Measurements from ENCODE around the gene SPRTN. TPM values are rescaled to one million over a fixed set of nuclear protein-coding genes. Genes with fewer than 3 reads are reported as not detected.

The SPRTN gene
- total RNA-seq, 1 experiment from 2014 or later: 17.4 TPM

- Histone ChIP-seq H3K9ac (ENCODE audit: low read length) (no peak overlapping the region), H3K79me2 (ENCODE audit: low read length) (no peaks in the 10 kb centered on the region), H3K4me2 (ENCODE audit: low read depth, low read length, poor library complexity, severe bottlenecking) (no peak overlapping the region), H3K9me3 (ENCODE audit: low read length) (no peaks in the 10 kb centered on the region; the same call in 1 of the 2 replicates), H3K27ac (ENCODE audit: low read length) (no peak overlapping the region), H3K4me3 (ENCODE audit: low read length) (no peak overlapping the region), H3K4me1 (ENCODE audit: low read length) (no peaks in the 10 kb centered on the region), H3K27me3 (ENCODE audit: low read length) (no peaks in the 10 kb centered on the region), H2AFZ (ENCODE audit: low read length) (no peak overlapping the region), H3K36me3 (ENCODE audit: insufficient read depth, low read length) (no peaks in the 10 kb centered on the region), H3K9me2 (replicated peaks; ENCODE audit: insufficient read depth, low read length) (no peaks in the 10 kb centered on the region), H4K20me1 (ENCODE audit: insufficient read depth, low read depth, low read length) (no peaks in the 10 kb centered on the region)
- peak; percentile 89 for DNase-seq
These were observed 22.2 kb upstream of the SPRTN start for GRCh38 chr1:231315887-231316286.

- no peak overlapping the region for H3K9ac ChIP-seq (ENCODE audit: low read length)
- H3K36me3 ChIP-seq (ENCODE audit: insufficient read depth, low read length): no peaks in the 10 kb centered on the region
- no peaks in the 10 kb centered on the region for H3K27me3 ChIP-seq (ENCODE audit: low read length)
- no peak for DNase-seq
- H3K4me1 ChIP-seq (ENCODE audit: low read length): no peaks in the 10 kb centered on the region
- H2AFZ ChIP-seq (ENCODE audit: low read length): no peak overlapping the region
- no peak overlapping the region for H3K4me2 ChIP-seq (ENCODE audit: low read depth, low read length, poor library complexity, severe bottlenecking)
- H3K27ac ChIP-seq (ENCODE audit: low read length): no peak overlapping the region
- H3K9me2 ChIP-seq (replicated peaks; ENCODE audit: insufficient read depth, low read length): no peaks in the 10 kb centered on the region
- no peaks in the 10 kb centered on the region for H3K79me2 ChIP-seq (ENCODE audit: low read length)
- no peaks in the 10 kb centered on the region; the same call in 1 of the 2 replicates for H3K9me3 ChIP-seq (ENCODE audit: low read length)
- no peaks in the 10 kb centered on the region for H4K20me1 ChIP-seq (ENCODE audit: insufficient read depth, low read depth, low read length)
- H3K4me3 ChIP-seq (ENCODE audit: low read length): no peak overlapping the region
These were observed 20.6 kb upstream of the SPRTN start for GRCh38 chr1:231317306-231318014.

GRCh38 chr1:231318015-231318355, 20.1 kb upstream of the SPRTN start:
- Histone ChIP-seq H2AFZ (ENCODE audit: low read length) (no peak overlapping the region), H3K27me3 (ENCODE audit: low read length) (no peaks in the 10 kb centered on the region), H3K27ac (ENCODE audit: low read length) (no peak overlapping the region), H3K79me2 (ENCODE audit: low read length) (no peaks in the 10 kb centered on the region), H3K4me2 (ENCODE audit: low read depth, low read length, poor library complexity, severe bottlenecking) (no peak overlapping the region), H3K9me3 (ENCODE audit: low read length) (no peaks in the 10 kb centered on the region; the same call in 1 of the 2 replicates), H3K36me3 (ENCODE audit: insufficient read depth, low read length) (no peaks in the 10 kb centered on the region), H3K4me3 (ENCODE audit: low read length) (no peak overlapping the region), H3K9ac (ENCODE audit: low read length) (no peak overlapping the region), H3K4me1 (ENCODE audit: low read length) (no peaks in the 10 kb centered on the region), H3K9me2 (replicated peaks; ENCODE audit: insufficient read depth, low read length) (no peaks in the 10 kb centered on the region), H4K20me1 (ENCODE audit: insufficient read depth, low read depth, low read length) (no peaks in the 10 kb centered on the region)
- DNase-seq: no peak

GRCh38 chr1:231318568-231318967, 19.5 kb upstream of the SPRTN start:
- DNase-seq: no peak
- no peak overlapping the region for H3K27ac ChIP-seq (ENCODE audit: low read length)
- H4K20me1 ChIP-seq (ENCODE audit: insufficient read depth, low read depth, low read length): no peaks in the 10 kb centered on the region
- H2AFZ ChIP-seq (ENCODE audit: low read length): no peak overlapping the region
- H3K4me1 ChIP-seq (ENCODE audit: low read length): no peaks in the 10 kb centered on the region
- no peaks in the 10 kb centered on the region for H3K36me3 ChIP-seq (ENCODE audit: insufficient read depth, low read length)
- H3K9me2 ChIP-seq (replicated peaks; ENCODE audit: insufficient read depth, low read length): no peaks in the 10 kb centered on the region
- H3K27me3 ChIP-seq (ENCODE audit: low read length): no peaks in the 10 kb centered on the region
- no peak overlapping the region for H3K4me3 ChIP-seq (ENCODE audit: low read length)
- no peak overlapping the region for H3K4me2 ChIP-seq (ENCODE audit: low read depth, low read length, poor library complexity, severe bottlenecking)
- no peaks in the 10 kb centered on the region; the same call in 1 of the 2 replicates for H3K9me3 ChIP-seq (ENCODE audit: low read length)
- H3K79me2 ChIP-seq (ENCODE audit: low read length): no peaks in the 10 kb centered on the region
- no peak overlapping the region for H3K9ac ChIP-seq (ENCODE audit: low read length)

GRCh38 chr1:231319080-231319479, 19.0 kb upstream of the SPRTN start:
- H3K4me2 ChIP-seq (ENCODE audit: low read depth, low read length, poor library complexity, severe bottlenecking): no peak overlapping the region
- no peaks in the 10 kb centered on the region for H3K4me1 ChIP-seq (ENCODE audit: low read length)
- H3K79me2 ChIP-seq (ENCODE audit: low read length): no peaks in the 10 kb centered on the region
- H3K9ac ChIP-seq (ENCODE audit: low read length): no peak overlapping the region
- H3K4me3 ChIP-seq (ENCODE audit: low read length): no peak overlapping the region
- H3K9me3 ChIP-seq (ENCODE audit: low read length): no peaks in the 10 kb centered on the region; the same call in 1 of the 2 replicates
- no peaks in the 10 kb centered on the region for H4K20me1 ChIP-seq (ENCODE audit: insufficient read depth, low read depth, low read length)
- no peak overlapping the region for H3K27ac ChIP-seq (ENCODE audit: low read length)
- no peaks in the 10 kb centered on the region for H3K27me3 ChIP-seq (ENCODE audit: low read length)
- H3K36me3 ChIP-seq (ENCODE audit: insufficient read depth, low read length): no peaks in the 10 kb centered on the region
- no peak overlapping the region for H2AFZ ChIP-seq (ENCODE audit: low read length)
- no peak for DNase-seq
- no peaks in the 10 kb centered on the region for H3K9me2 ChIP-seq (replicated peaks; ENCODE audit: insufficient read depth, low read length)

- H3K9me3 ChIP-seq (ENCODE audit: low read length): no peaks in the 10 kb centered on the region
- peaks cover 2% of the 10 kb centered on the region; the same call in 1 of the 2 replicates for H4K20me1 ChIP-seq (ENCODE audit: insufficient read depth, low read depth, low read length)
- no peaks in the 10 kb centered on the region for H3K27me3 ChIP-seq (ENCODE audit: low read length)
- no peaks in the 10 kb centered on the region for H3K9me2 ChIP-seq (replicated peaks; ENCODE audit: insufficient read depth, low read length)
- no peaks in the 10 kb centered on the region for H3K79me2 ChIP-seq (ENCODE audit: low read length)
- H3K4me3 ChIP-seq (ENCODE audit: low read length): no peak overlapping the region
- H2AFZ ChIP-seq (ENCODE audit: low read length): no peak overlapping the region
- DNase-seq: no peak
- H3K9ac ChIP-seq (ENCODE audit: low read length): no peak overlapping the region
- H3K27ac ChIP-seq (ENCODE audit: low read length): no peak overlapping the region
- H3K36me3 ChIP-seq (ENCODE audit: insufficient read depth, low read length): no peaks in the 10 kb centered on the region
- no peaks in the 10 kb centered on the region for H3K4me1 ChIP-seq (ENCODE audit: low read length)
- no peak overlapping the region for H3K4me2 ChIP-seq (ENCODE audit: low read depth, low read length, poor library complexity, severe bottlenecking)
These were observed 15.1 kb upstream of the SPRTN start for GRCh38 chr1:231322880-231323530.

- H3K27me3 ChIP-seq (ENCODE audit: low read length): no peaks in the 10 kb centered on the region
- H3K4me2 ChIP-seq (ENCODE audit: low read depth, low read length, poor library complexity, severe bottlenecking): no peak overlapping the region
- no peak overlapping the region for H3K27ac ChIP-seq (ENCODE audit: low read length)
- no peak overlapping the region for H3K9ac ChIP-seq (ENCODE audit: low read length)
- H3K79me2 ChIP-seq (ENCODE audit: low read length): no peaks in the 10 kb centered on the region
- H3K36me3 ChIP-seq (ENCODE audit: insufficient read depth, low read length): no peaks in the 10 kb centered on the region
- H3K9me2 ChIP-seq (replicated peaks; ENCODE audit: insufficient read depth, low read length): no peaks in the 10 kb centered on the region
- no peaks in the 10 kb centered on the region for H3K4me1 ChIP-seq (ENCODE audit: low read length)
- DNase-seq: no peak
- H3K9me3 ChIP-seq (ENCODE audit: low read length): no peaks in the 10 kb centered on the region
- H3K4me3 ChIP-seq (ENCODE audit: low read length): no peak overlapping the region
- peaks cover 2% of the 10 kb centered on the region; the same call in 1 of the 2 replicates for H4K20me1 ChIP-seq (ENCODE audit: insufficient read depth, low read depth, low read length)
- H2AFZ ChIP-seq (ENCODE audit: low read length): no peak overlapping the region
These were observed 13.4 kb upstream of the SPRTN start for GRCh38 chr1:231324660-231325059.

GRCh38 chr1:231326248-231326647, 11.8 kb upstream of the SPRTN start:
- Histone ChIP-seq H3K36me3 (ENCODE audit: insufficient read depth, low read length) (no peaks in the 10 kb centered on the region), H3K27ac (ENCODE audit: low read length) (no peak overlapping the region), H3K4me2 (ENCODE audit: low read depth, low read length, poor library complexity, severe bottlenecking) (no peak overlapping the region), H3K79me2 (ENCODE audit: low read length) (no peaks in the 10 kb centered on the region), H3K4me1 (ENCODE audit: low read length) (no peaks in the 10 kb centered on the region), H3K9me2 (replicated peaks; ENCODE audit: insufficient read depth, low read length) (no peaks in the 10 kb centered on the region), H4K20me1 (ENCODE audit: insufficient read depth, low read depth, low read length) (peaks cover 2% of the 10 kb centered on the region; the same call in 1 of the 2 replicates), H3K9me3 (ENCODE audit: low read length) (no peaks in the 10 kb centered on the region), H3K9ac (ENCODE audit: low read length) (no peak overlapping the region), H2AFZ (ENCODE audit: low read length) (no peak overlapping the region), H3K4me3 (ENCODE audit: low read length) (no peak overlapping the region), H3K27me3 (ENCODE audit: low read length) (no peaks in the 10 kb centered on the region)
- no peak for DNase-seq

Data from Karpas-422 (cell line).